Chondrocyte (in vitro differentiated cells): ENCODE results near the gene P2RY6. TPM values are rescaled to one million over a fixed set of nuclear protein-coding genes. Genes with fewer than 3 reads are reported as not detected.

Experiments used
- DNase-seq: peaks from one replicate; pipeline ENCODE4 v3.0.0; 2021; ENCODE audit warnings: mixed read lengths, low spot score
- H3K27ac Mint-ChIP-seq: one replicate; pipeline ENCODE4 v1.8.0; 2021; ENCODE audit warnings: mild to moderate bottlenecking, moderate library complexity, mixed read lengths; ENCODE audit not compliant: unreplicated experiment
- H3K27me3 Mint-ChIP-seq: 2 replicates; pipeline ENCODE4 v1.8.0; 2021; ENCODE audit warnings: low read depth, mixed read lengths
- H3K36me3 Mint-ChIP-seq: 2 replicates; pipeline ENCODE4 v1.8.0; 2021; ENCODE audit warnings: low read depth, mixed read lengths
- H3K4me1 Mint-ChIP-seq: 2 replicates; pipeline ENCODE4 v1.8.0; 2021; ENCODE audit warnings: low read depth, mild to moderate bottlenecking, mixed read lengths
- H3K4me3 Mint-ChIP-seq: one replicate; pipeline ENCODE4 v1.8.0; 2021; ENCODE audit warnings: mild to moderate bottlenecking, moderate library complexity, mixed read lengths; ENCODE audit not compliant: unreplicated experiment
- H3K9me3 Mint-ChIP-seq: 2 replicates; pipeline ENCODE4 v1.8.0; 2021; ENCODE audit warnings: low read depth, mixed read lengths
- total RNA-seq: library from RNA; stranded (reverse); gene quantifications from 3 replicates; pipeline ENCODE4 v1.2.1, GENCODE V29; 2021
- TF ChIP-seq, protein P1 (sequence below): fragments of 200-600 bp; sonication (generic); IDR thresholded peaks from 2 replicates; pipeline ENCODE4 v1.5.0; 2021; ENCODE audit warnings: antibody characterized with exemption, mild to moderate bottlenecking, moderate library complexity

P2RY6 gene
- total RNA-seq, 1 donor from 2014 or later, result 0.20 TPM

DNA sequence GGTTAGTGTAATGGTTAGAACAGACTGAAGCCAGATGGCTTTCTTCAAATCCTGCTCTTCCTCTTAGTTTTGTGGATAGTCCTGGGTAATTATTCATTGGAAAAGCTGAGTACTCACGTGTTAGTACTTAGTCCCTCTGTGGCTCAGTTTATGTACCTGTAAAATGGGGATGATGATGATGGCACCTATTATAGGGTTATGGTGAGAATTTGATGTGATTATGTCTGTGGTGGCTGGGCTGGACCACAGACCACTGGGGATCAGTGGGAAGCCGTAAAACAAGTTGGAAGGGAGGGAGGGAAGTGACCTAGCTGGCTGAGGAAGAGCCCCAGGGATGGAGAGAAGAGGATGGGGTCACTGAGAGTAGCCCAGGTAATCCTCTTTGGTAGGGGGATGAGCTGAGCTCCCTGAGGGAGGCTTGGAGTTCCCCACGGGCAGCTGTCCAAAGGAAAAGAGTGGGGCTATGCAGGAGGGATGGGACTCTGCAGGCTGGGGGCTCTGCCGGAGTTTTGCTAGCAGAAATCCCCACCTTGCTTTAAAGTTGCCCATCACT, 55.8 kb downstream of the P2RY6 start:
- Mint-ChIP-seq H3K9me3 (no peaks in the 10 kb centered on the region), H3K4me3 (no peak overlapping the region), H3K4me1 (peaks cover 94% of the 10 kb centered on the region), H3K27me3 (no peaks in the 10 kb centered on the region), H3K27ac (peak overlapping the region; percentile 69), H3K36me3 (peaks cover 4% of the 10 kb centered on the region)
- DNase-seq, result no peak
- TF ChIP-seq, protein P1, sequence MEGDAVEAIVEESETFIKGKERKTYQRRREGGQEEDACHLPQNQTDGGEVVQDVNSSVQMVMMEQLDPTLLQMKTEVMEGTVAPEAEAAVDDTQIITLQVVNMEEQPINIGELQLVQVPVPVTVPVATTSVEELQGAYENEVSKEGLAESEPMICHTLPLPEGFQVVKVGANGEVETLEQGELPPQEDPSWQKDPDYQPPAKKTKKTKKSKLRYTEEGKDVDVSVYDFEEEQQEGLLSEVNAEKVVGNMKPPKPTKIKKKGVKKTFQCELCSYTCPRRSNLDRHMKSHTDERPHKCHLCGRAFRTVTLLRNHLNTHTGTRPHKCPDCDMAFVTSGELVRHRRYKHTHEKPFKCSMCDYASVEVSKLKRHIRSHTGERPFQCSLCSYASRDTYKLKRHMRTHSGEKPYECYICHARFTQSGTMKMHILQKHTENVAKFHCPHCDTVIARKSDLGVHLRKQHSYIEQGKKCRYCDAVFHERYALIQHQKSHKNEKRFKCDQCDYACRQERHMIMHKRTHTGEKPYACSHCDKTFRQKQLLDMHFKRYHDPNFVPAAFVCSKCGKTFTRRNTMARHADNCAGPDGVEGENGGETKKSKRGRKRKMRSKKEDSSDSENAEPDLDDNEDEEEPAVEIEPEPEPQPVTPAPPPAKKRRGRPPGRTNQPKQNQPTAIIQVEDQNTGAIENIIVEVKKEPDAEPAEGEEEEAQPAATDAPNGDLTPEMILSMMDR, result no peak

DNA sequence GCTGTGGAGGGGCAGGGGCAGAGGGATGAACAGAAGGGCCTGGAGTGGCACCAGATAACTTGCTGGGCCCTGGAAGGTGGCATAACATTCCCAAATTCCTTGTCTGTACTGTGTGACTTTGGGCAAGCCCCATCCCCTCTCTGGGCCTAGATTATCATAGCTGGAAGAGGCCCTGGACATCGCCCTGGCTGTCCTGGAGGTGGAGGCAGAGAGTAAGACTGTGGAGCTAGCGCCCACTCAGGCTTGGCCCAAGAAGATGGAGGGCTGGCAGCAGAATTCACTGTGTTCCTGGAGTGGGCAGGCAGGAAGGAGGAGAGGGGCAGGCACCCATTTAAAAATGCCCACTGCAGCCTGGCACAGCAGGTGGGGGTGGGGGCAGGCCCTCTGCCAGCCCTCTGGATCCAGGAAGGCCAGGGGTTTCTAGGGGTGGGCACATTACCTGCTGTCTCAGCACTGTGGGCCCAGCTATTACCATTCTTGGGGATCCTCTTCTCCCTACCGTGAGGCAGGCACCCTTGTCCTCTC, 58.5 kb downstream of the P2RY6 start:
- DNase-seq, result no peak
- peak overlapping the region; percentile 77 for H3K27ac Mint-ChIP-seq

DNA sequence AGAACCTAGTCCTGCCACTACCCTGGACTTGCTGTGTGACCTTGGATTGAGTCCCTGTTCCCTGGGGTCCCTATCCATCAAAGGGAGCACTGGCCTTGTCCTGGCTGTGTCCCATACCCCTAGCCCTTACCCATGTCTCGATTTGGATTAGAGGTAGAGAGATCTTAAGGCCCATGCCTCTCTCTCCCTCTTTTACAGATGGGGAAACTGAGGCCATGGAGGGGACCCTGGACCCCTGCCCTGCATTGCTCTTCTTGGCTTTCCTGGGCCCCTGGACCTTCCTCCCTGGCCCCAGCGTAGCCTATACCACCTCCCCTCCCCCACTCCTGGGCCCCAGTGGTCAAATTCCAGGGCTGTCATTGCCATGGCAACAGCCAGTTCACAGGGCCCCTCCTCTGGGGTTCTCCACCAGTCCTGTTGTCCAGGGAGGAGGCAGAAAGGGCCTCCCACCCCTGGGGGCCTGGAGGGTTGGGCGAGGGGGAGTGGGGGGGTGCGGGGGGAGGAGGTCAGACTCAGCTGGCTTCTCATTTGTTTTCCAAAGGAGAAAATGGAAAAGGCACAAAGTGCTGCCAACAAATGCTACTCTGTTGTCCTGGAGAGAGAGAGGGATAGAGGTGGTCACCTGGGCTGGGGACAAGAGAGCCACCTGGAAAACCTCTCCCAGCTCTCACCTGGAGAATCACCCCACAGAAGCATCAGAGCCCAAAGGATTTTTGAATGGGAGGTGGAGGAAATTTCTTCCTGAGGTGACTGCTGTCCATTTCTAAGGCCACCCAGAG, 59.2 kb downstream of the P2RY6 start:
- Mint-ChIP-seq H3K4me3 (no peak overlapping the region), H3K27me3 (no peaks in the 10 kb centered on the region), H3K9me3 (no peaks in the 10 kb centered on the region), H3K36me3 (peaks cover 4% of the 10 kb centered on the region), H3K4me1 (peaks cover 88% of the 10 kb centered on the region), H3K27ac (peak overlapping the region; percentile 77)
- TF ChIP-seq, protein P1, result no peak
- DNase-seq, result no peak

More for the DNA sequence above, 58.5 kb downstream of the P2RY6 start:
- Mint-ChIP-seq H3K4me1 (peaks cover 94% of the 10 kb centered on the region), H3K36me3 (peaks cover 4% of the 10 kb centered on the region), H3K4me3 (peak overlapping the region; percentile 4), H3K9me3 (no peaks in the 10 kb centered on the region), H3K27me3 (no peaks in the 10 kb centered on the region)
- TF ChIP-seq, protein P1, result peak; percentile 70

DNA sequence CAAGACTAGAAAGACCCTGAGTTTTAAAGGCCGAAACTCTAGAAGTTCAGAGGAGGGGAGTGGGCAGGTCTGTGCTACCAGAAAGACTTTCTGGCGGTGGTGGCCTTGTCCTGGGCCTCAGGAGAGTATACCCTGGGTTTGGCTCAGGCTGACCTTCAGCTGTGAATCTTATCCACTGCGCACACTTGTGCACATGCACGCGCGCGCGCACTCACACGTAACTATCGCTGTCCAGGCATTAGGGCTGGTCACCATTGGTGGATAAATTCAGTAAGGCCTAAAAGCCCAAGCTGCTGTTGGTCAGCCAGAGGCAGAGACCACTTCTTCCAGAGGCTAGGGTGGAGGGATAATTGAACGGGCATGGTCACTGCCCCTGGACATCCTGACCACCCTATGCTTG, 61.0 kb downstream of the P2RY6 start:
- no peak for DNase-seq
- H3K4me3 Mint-ChIP-seq, result no peak overlapping the region
- H3K4me1 Mint-ChIP-seq, result peaks cover 77% of the 10 kb centered on the region
- no peaks in the 10 kb centered on the region for H3K36me3 Mint-ChIP-seq
- no peaks in the 10 kb centered on the region for H3K27me3 Mint-ChIP-seq
- H3K27ac Mint-ChIP-seq, result peak overlapping the region; percentile 93
- H3K9me3 Mint-ChIP-seq, result no peaks in the 10 kb centered on the region
- TF ChIP-seq, protein P1, result no peak

DNA sequence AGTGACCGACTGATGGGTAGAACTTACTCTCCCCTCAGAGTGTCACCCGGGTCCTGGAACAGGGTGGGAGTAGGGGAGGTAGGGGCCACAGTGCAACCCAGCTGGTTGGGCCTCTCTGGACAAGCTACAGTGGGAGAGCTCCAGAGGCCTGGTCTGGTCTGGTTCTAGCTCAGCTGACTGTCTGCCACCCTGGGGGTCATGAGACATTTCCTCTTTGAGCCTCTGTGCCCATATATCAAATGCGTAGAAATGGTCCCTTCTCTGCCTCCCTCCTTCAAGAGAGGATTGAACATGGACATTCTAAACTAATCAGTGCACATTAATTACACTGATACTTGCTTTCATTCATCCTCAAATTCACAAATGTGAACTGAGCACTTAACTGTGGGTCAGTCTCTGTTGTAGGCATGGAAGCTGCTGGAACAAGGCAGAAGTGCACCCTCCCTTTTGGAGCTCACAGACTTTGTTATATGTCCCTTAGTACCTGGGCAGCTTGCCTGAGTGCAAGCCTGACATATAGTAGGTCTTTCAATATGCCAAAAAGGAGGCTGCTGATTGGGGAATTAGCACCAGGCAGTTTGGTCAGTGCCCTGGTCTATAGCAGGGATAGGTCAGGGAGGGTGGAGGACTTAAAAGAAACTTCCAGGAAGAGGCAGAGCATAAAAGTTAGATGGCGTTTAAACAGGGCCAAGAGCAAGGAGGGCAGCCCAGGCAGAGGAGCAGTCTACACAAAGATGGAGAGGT, 61.7 kb downstream of the P2RY6 start:
- H3K36me3 Mint-ChIP-seq, result no peaks in the 10 kb centered on the region
- peak overlapping the region; percentile 49 for H3K4me3 Mint-ChIP-seq
- peaks cover 75% of the 10 kb centered on the region for H3K4me1 Mint-ChIP-seq

More for the DNA sequence above, 61.7 kb downstream of the P2RY6 start:
- Mint-ChIP-seq H3K9me3 (no peaks in the 10 kb centered on the region), H3K27ac (peak overlapping the region; percentile 93), H3K27me3 (no peaks in the 10 kb centered on the region)
- TF ChIP-seq, protein P1, result no peak
- no peak for DNase-seq
